Measurements from ENCODE around the gene NME7. TPM values are rescaled to one million over a fixed set of nuclear protein-coding genes. Genes with fewer than 3 reads are reported as not detected.

The NME7 gene
- total and polyA plus RNA-seq, 9 donors: 8.5 to 28.1 (median 21.8) TPM

DNA sequence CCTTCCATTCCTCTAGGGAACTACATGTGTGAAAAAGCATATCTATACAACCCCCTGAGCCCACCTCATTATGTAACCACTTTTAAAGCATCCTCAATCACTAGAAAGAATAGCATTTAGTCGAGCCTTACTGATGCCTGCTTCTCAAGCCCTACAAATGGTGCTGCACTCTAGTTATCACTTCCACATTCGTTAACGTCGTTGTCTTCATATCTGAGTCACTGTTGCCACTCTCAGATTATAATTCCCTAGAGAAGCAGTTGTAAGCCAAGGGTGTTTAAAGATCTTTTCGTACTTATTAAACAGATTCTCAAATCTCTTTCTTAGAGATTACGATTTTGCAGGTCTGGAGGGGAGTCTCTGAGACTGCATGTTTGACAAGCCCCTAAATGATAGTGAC, 244.6 kb downstream of the NME7 start:
- no peak overlapping the region for H3K4me3 ChIP-seq (ENCODE audit: low read length)
- no peaks in the 10 kb centered on the region for H3K27me3 ChIP-seq (ENCODE audit: control insufficient read depth, insufficient read depth, low read length)
- peaks cover 3% of the 10 kb centered on the region for H3K4me1 ChIP-seq (ENCODE audit: control insufficient read depth, insufficient read depth, low read length)
- no peaks in the 10 kb centered on the region for H3K9me3 ChIP-seq (replicated peaks; ENCODE audit: control insufficient read depth, low read depth, low read length)
- H3K36me3 ChIP-seq (ENCODE audit: control insufficient read depth, insufficient read depth, low read length): peaks cover 2% of the 10 kb centered on the region
- H3K27ac ChIP-seq (ENCODE audit: low read length): no peak overlapping the region
- no peak for DNase-seq
- 67% methylated on average over 1 of the region's 6 CpGs for WGBS (ENCODE audit: insufficient coverage)

GRCh38 chr1:169121146-169121923, 246.3 kb downstream of the NME7 start:
- Histone ChIP-seq H3K4me1 (ENCODE audit: control insufficient read depth, insufficient read depth, low read length) (peaks cover 3% of the 10 kb centered on the region), H3K27me3 (ENCODE audit: control insufficient read depth, insufficient read depth, low read length) (no peaks in the 10 kb centered on the region), H3K36me3 (ENCODE audit: control insufficient read depth, insufficient read depth, low read length) (no peaks in the 10 kb centered on the region), H3K27ac (ENCODE audit: low read length) (no peak overlapping the region), H3K9me3 (replicated peaks; ENCODE audit: control insufficient read depth, low read depth, low read length) (no peaks in the 10 kb centered on the region), H3K4me3 (ENCODE audit: low read length) (no peak overlapping the region)
- DNase-seq: no peak
- WGBS (ENCODE audit: insufficient coverage): 89% methylated on average over 2 of the region's 6 CpGs

- H3K27me3 ChIP-seq (ENCODE audit: control insufficient read depth, insufficient read depth, low read length): no peaks in the 10 kb centered on the region
- H3K4me1 ChIP-seq (ENCODE audit: control insufficient read depth, insufficient read depth, low read length): peaks cover 8% of the 10 kb centered on the region
- no peak overlapping the region for H3K4me3 ChIP-seq (ENCODE audit: low read length)
- no peak for DNase-seq
- WGBS (ENCODE audit: insufficient coverage): 68% methylated on average over 4 of the region's 5 CpGs
- no peaks in the 10 kb centered on the region for H3K9me3 ChIP-seq (replicated peaks; ENCODE audit: control insufficient read depth, low read depth, low read length)
- no peaks in the 10 kb centered on the region for H3K36me3 ChIP-seq (ENCODE audit: control insufficient read depth, insufficient read depth, low read length)
- H3K27ac ChIP-seq (ENCODE audit: low read length): no peak overlapping the region
Observed at GRCh38 chr1:169120066-169120465, 247.5 kb downstream of the NME7 start.

DNA sequence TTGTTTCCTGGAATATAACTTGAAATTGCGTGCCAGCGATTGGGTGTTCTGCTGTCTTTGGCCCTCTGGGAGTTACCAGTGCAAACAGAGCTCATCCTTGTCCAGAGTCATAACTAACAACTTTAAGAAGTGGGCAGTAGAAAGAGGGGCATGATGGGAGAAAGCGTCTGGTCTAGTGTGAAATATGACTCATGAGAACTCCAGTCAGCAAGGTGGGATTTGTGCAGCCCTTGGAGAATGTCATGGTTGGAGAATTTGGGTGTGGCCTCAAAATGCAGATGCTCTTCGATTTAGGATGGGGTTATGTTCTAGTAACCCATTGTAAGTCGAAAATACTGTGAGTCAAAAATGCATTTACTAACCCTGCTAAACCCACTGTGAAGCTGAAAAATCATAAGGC, 248.2 kb downstream of the NME7 start:
- DNase-seq: no peak
- H3K4me3 ChIP-seq (ENCODE audit: low read length): no peak overlapping the region
- peaks cover 1% of the 10 kb centered on the region for H3K36me3 ChIP-seq (ENCODE audit: control insufficient read depth, insufficient read depth, low read length)
- peaks cover 8% of the 10 kb centered on the region for H3K4me1 ChIP-seq (ENCODE audit: control insufficient read depth, insufficient read depth, low read length)
- no peak overlapping the region for H3K27ac ChIP-seq (ENCODE audit: low read length)
- no peaks in the 10 kb centered on the region for H3K27me3 ChIP-seq (ENCODE audit: control insufficient read depth, insufficient read depth, low read length)
- WGBS (ENCODE audit: insufficient coverage): 63% methylated on average over 1 of the region's 5 CpGs
- no peaks in the 10 kb centered on the region for H3K9me3 ChIP-seq (replicated peaks; ENCODE audit: control insufficient read depth, low read depth, low read length)

GRCh38 chr1:169118227-169118626, 249.4 kb downstream of the NME7 start:
- no peaks in the 10 kb centered on the region for H3K27me3 ChIP-seq (ENCODE audit: control insufficient read depth, insufficient read depth, low read length)
- WGBS (ENCODE audit: insufficient coverage): 50% methylated on average over 3 of the region's 4 CpGs
- H3K4me3 ChIP-seq (ENCODE audit: low read length): no peak overlapping the region
- DNase-seq: no peak
- H3K36me3 ChIP-seq (ENCODE audit: control insufficient read depth, insufficient read depth, low read length): peaks cover 8% of the 10 kb centered on the region
- H3K4me1 ChIP-seq (ENCODE audit: control insufficient read depth, insufficient read depth, low read length): peaks cover 13% of the 10 kb centered on the region
- H3K27ac ChIP-seq (ENCODE audit: low read length): no peak overlapping the region
- no peaks in the 10 kb centered on the region for H3K9me3 ChIP-seq (replicated peaks; ENCODE audit: control insufficient read depth, low read depth, low read length)

DNA sequence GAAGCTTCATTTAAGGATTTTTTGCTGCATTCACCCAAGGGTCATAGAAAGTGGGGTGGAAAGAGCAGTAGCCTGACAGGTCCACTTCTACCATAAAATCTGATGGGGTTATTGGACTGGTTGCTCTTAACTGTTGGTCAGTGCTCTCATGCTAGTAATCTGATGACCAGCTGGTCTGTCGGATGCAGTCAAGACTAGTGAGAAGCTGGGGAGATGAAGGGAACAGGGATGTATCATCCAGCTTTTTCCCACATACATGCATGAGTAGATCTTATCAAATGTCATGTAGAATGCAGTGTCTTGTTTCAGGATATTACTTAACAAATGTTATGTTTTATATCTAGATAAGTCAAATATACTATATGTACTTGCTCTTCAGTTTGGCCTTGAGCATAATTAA, 250.0 kb downstream of the NME7 start:
- DNase-seq: no peak
- H3K9me3 ChIP-seq (replicated peaks; ENCODE audit: control insufficient read depth, low read depth, low read length): no peaks in the 10 kb centered on the region
- H3K27me3 ChIP-seq (ENCODE audit: control insufficient read depth, insufficient read depth, low read length): no peaks in the 10 kb centered on the region
- H3K36me3 ChIP-seq (ENCODE audit: control insufficient read depth, insufficient read depth, low read length): peaks cover 8% of the 10 kb centered on the region
- WGBS (ENCODE audit: insufficient coverage): no CpG with 5 or more reads among the region's 1 CpG
- H3K27ac ChIP-seq (ENCODE audit: low read length): no peak overlapping the region
- peaks cover 13% of the 10 kb centered on the region for H3K4me1 ChIP-seq (ENCODE audit: control insufficient read depth, insufficient read depth, low read length)
- H3K4me3 ChIP-seq (ENCODE audit: low read length): no peak overlapping the region

GRCh38 chr1:169117014-169117413, 250.6 kb downstream of the NME7 start:
- WGBS (ENCODE audit: insufficient coverage): no CpG with 5 or more reads among the region's 2 CpGs
- Histone ChIP-seq H3K4me3 (ENCODE audit: low read length) (no peak overlapping the region), H3K4me1 (ENCODE audit: control insufficient read depth, insufficient read depth, low read length) (peaks cover 13% of the 10 kb centered on the region), H3K36me3 (ENCODE audit: control insufficient read depth, insufficient read depth, low read length) (peaks cover 12% of the 10 kb centered on the region), H3K27ac (ENCODE audit: low read length) (no peak overlapping the region), H3K9me3 (replicated peaks; ENCODE audit: control insufficient read depth, low read depth, low read length) (no peaks in the 10 kb centered on the region), H3K27me3 (ENCODE audit: control insufficient read depth, insufficient read depth, low read length) (no peaks in the 10 kb centered on the region)
- DNase-seq: no peak

DNA sequence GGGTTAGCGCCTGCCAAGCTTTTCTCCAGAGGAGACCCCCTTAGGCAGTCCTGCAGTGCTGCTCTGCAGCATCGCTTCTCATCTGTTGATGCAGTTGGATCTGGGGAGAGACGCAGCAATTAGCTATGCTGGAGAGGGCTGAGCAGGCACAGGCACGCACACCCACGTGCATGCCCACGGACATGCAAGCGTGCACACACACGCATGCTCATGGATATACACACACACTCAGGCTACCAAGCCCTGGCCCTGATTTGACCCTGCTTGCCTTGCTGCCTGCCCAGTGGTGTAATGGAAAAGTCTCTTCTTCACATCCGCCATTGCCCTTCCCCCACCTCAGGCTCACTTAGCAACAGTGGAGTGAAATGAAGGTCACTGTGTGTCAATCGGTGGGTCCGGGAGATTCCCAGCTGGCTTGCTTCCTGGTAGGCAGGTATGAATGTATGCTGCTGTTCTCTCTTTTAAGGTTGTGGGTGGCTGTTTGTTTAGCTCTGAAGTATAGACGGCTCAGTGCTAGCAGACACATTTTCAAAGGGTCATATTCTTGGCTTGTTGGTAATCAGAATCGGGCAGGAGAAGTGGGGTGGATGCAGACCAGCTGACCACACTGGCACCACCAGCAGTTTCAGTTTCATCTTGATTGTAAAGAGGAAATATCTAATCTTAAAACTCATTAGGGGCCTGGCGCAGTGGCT, 251.6 kb downstream of the NME7 start:
- no peaks in the 10 kb centered on the region for H3K27me3 ChIP-seq (ENCODE audit: control insufficient read depth, insufficient read depth, low read length)
- H3K27ac ChIP-seq (ENCODE audit: low read length): peak overlapping the region; percentile 20
- peak; percentile 54 for DNase-seq
- 84% methylated on average over 6 of the region's 14 CpGs for WGBS (ENCODE audit: insufficient coverage)
- H3K36me3 ChIP-seq (ENCODE audit: control insufficient read depth, insufficient read depth, low read length): peaks cover 12% of the 10 kb centered on the region
- H3K4me3 ChIP-seq (ENCODE audit: low read length): no peak overlapping the region
- peaks cover 13% of the 10 kb centered on the region for H3K4me1 ChIP-seq (ENCODE audit: control insufficient read depth, insufficient read depth, low read length)
- H3K9me3 ChIP-seq (replicated peaks; ENCODE audit: control insufficient read depth, low read depth, low read length): no peaks in the 10 kb centered on the region

DNA sequence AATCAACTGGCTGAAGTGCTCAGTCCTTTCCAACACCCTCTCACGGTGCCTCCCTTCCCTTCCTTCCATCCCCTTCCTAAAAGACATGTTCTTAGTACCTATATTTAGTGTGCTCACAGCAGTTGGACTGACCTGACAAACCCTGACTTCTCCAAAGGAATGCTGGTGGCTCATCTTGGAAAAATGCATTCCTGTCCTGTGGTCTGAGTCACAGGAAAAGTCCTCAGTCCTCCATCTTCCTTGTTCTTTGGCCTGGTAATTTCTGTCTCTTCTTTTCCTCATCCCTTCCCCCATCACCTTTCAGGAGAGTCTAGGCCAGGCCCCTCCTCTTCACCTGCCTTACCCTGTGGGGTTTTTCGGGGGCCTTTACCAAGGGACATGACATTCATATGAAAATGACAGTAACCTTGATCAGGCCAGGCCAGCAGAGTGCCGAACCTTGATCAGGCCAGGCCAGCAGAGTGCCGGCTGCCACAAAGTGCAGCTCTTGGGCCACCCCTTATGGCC, 253.9 kb downstream of the NME7 start:
- Histone ChIP-seq H3K36me3 (ENCODE audit: control insufficient read depth, insufficient read depth, low read length) (peaks cover 12% of the 10 kb centered on the region), H3K9me3 (replicated peaks; ENCODE audit: control insufficient read depth, low read depth, low read length) (no peaks in the 10 kb centered on the region), H3K27me3 (ENCODE audit: control insufficient read depth, insufficient read depth, low read length) (no peaks in the 10 kb centered on the region), H3K4me1 (ENCODE audit: control insufficient read depth, insufficient read depth, low read length) (peaks cover 13% of the 10 kb centered on the region), H3K27ac (ENCODE audit: low read length) (no peak overlapping the region), H3K4me3 (ENCODE audit: low read length) (no peak overlapping the region)
- DNase-seq: peak; percentile 22
- 61% methylated on average over 3 of the region's 4 CpGs for WGBS (ENCODE audit: insufficient coverage)

- WGBS (ENCODE audit: insufficient coverage): 80% methylated on average over 6 of the region's 6 CpGs
- Histone ChIP-seq H3K27ac (ENCODE audit: low read length) (no peak overlapping the region), H3K9me3 (replicated peaks; ENCODE audit: control insufficient read depth, low read depth, low read length) (no peaks in the 10 kb centered on the region), H3K4me1 (ENCODE audit: control insufficient read depth, insufficient read depth, low read length) (peaks cover 21% of the 10 kb centered on the region), H3K4me3 (ENCODE audit: low read length) (no peak overlapping the region), H3K27me3 (ENCODE audit: control insufficient read depth, insufficient read depth, low read length) (no peaks in the 10 kb centered on the region), H3K36me3 (ENCODE audit: control insufficient read depth, insufficient read depth, low read length) (peaks cover 12% of the 10 kb centered on the region)
- DNase-seq: peak; percentile 29
Observed at GRCh38 chr1:169112241-169112640, 255.4 kb downstream of the NME7 start.
